OCI-LY3 (cell line): ENCODE data around the gene ABL2.

Source experiments
- H2AFZ ChIP-seq: fragments of 200-600, 300-600 bp; shearing (Covaris generic); 2 replicates; pipeline ENCODE4 v1.6.0; 2014; ENCODE audit warnings: antibody characterized with exemption, low read depth, low read length
- H3K27ac ChIP-seq: fragments of 200-600, 300-600 bp; sonication (generic); 2 replicates; pipeline ENCODE4 v1.5.1; 2014; ENCODE audit warnings: mild to moderate bottlenecking, low read length, moderate library complexity, mixed read lengths
- H3K27me3 ChIP-seq: fragments of 200-600, 300-600 bp; sonication (generic); 2 replicates; pipeline ENCODE4 v1.6.1; 2014; ENCODE audit warnings: low read depth, low read length, mixed read lengths
- H3K36me3 ChIP-seq: fragments of 200-600, 300-600 bp; sonication (generic); replicated peaks from 2 replicates; pipeline ENCODE3; 2014; ENCODE audit warnings: low read depth, low read length, mixed read lengths
- H3K4me1 ChIP-seq: fragments of 300-600, 200-600 bp; sonication (generic); 2 replicates; pipeline ENCODE4 v1.6.1; 2014; ENCODE audit warnings: low read length, mixed read lengths
- H3K4me2 ChIP-seq: fragments of 200-600, 300-600 bp; sonication (generic); 2 replicates; pipeline ENCODE4 v1.6.1; 2014; ENCODE audit warnings: low read length, mixed read lengths
- H3K4me3 ChIP-seq: fragments of 300-600, 200-600 bp; sonication (generic); 2 replicates; pipeline ENCODE4 v1.5.1; 2014; ENCODE audit warnings: antibody characterized with exemption, mild to moderate bottlenecking, low read length, moderate library complexity
- H3K79me2 ChIP-seq: fragments of 300-600, 200-600 bp; shearing (Covaris generic); 2 replicates; pipeline ENCODE4 v1.6.1; 2014; ENCODE audit warnings: mild to moderate bottlenecking, low read length, mixed read lengths
- H3K9ac ChIP-seq: fragments of 300-600, 200-600 bp; shearing (Covaris generic); 2 replicates; pipeline ENCODE4 v1.6.0; 2014; ENCODE audit warnings: mild to moderate bottlenecking, low read length, moderate library complexity
- H3K9me3 ChIP-seq: fragments of 200-600, 300-600 bp; shearing (Covaris generic); 2 replicates; pipeline ENCODE4 v1.6.1; 2014; ENCODE audit warnings: low read length, mixed read lengths; ENCODE audit not compliant: insufficient read depth
- H4K20me1 ChIP-seq: fragments of 200-600, 300-600 bp; sonication (generic); 2 replicates; pipeline ENCODE4 v1.6.1; 2016; ENCODE audit warnings: low read length, mixed read lengths; ENCODE audit not compliant: insufficient read depth
- EZH2phosphoT487 ChIP-seq: fragments of 200-600 bp; shearing (Covaris generic); IDR thresholded peaks from 2 replicates; pipeline ENCODE4 v1.6.1; 2018; ENCODE audit warnings: antibody characterized with exemption, mixed run types, low read depth
- TF ChIP-seq, protein P1 (sequence below): fragments of 200-600, 300-600 bp; sonication (generic); IDR thresholded peaks from 2 replicates; pipeline ENCODE4 v1.5.1; 2014; ENCODE audit warnings: antibody characterized with exemption, low read length, low read depth

Gene ABL2

DNA sequence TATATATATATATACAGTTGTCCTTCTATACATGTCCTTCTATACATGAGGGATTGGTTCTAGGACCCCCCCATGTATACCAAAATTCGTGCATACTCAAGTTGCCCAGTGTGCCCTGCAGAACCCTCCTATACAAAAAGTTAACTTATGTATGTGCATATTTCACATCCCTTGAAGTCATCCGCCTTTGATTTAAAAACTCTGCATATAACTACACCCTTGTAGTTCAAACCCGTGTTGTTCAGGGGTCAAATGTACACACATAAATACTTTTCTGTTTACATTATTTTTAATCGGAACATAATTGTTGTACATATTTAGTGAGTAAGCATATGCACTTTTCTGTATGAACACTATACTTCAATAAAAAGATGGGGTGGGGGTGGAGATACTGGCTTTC, 7.7 kb upstream of the ABL2 start:
- H3K27me3 ChIP-seq, result no peaks in the 10 kb centered on the region
- no peaks in the 10 kb centered on the region for H4K20me1 ChIP-seq
- no peak overlapping the region for H3K9ac ChIP-seq
- TF ChIP-seq, protein P1, sequence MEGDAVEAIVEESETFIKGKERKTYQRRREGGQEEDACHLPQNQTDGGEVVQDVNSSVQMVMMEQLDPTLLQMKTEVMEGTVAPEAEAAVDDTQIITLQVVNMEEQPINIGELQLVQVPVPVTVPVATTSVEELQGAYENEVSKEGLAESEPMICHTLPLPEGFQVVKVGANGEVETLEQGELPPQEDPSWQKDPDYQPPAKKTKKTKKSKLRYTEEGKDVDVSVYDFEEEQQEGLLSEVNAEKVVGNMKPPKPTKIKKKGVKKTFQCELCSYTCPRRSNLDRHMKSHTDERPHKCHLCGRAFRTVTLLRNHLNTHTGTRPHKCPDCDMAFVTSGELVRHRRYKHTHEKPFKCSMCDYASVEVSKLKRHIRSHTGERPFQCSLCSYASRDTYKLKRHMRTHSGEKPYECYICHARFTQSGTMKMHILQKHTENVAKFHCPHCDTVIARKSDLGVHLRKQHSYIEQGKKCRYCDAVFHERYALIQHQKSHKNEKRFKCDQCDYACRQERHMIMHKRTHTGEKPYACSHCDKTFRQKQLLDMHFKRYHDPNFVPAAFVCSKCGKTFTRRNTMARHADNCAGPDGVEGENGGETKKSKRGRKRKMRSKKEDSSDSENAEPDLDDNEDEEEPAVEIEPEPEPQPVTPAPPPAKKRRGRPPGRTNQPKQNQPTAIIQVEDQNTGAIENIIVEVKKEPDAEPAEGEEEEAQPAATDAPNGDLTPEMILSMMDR, result no peak
- no peak for TF ChIP-seq EZH2phosphoT487
- no peak overlapping the region for H2AFZ ChIP-seq
- no peaks in the 10 kb centered on the region for H3K79me2 ChIP-seq
- H3K4me2 ChIP-seq, result no peak overlapping the region
- no peak overlapping the region for H3K27ac ChIP-seq
- no peaks in the 10 kb centered on the region for H3K36me3 ChIP-seq
- H3K4me3 ChIP-seq, result no peak overlapping the region
- H3K9me3 ChIP-seq, result no peaks in the 10 kb centered on the region
- no peaks in the 10 kb centered on the region for H3K4me1 ChIP-seq

- H2AFZ ChIP-seq, result no peak overlapping the region
- H3K9me3 ChIP-seq, result no peaks in the 10 kb centered on the region
- no peak overlapping the region for H3K4me3 ChIP-seq
- H3K79me2 ChIP-seq, result no peaks in the 10 kb centered on the region
- no peaks in the 10 kb centered on the region for H4K20me1 ChIP-seq
- H3K27me3 ChIP-seq, result no peaks in the 10 kb centered on the region
- no peak overlapping the region for H3K9ac ChIP-seq
- TF ChIP-seq, protein P1, result no peak
- TF ChIP-seq EZH2phosphoT487, result no peak
- H3K36me3 ChIP-seq, result no peaks in the 10 kb centered on the region
- H3K4me2 ChIP-seq, result no peak overlapping the region
- H3K27ac ChIP-seq, result no peak overlapping the region
- H3K4me1 ChIP-seq, result peaks cover 9% of the 10 kb centered on the region
Observed at GRCh38 chr1:179234863-179235262, 5.4 kb upstream of the ABL2 start.

DNA sequence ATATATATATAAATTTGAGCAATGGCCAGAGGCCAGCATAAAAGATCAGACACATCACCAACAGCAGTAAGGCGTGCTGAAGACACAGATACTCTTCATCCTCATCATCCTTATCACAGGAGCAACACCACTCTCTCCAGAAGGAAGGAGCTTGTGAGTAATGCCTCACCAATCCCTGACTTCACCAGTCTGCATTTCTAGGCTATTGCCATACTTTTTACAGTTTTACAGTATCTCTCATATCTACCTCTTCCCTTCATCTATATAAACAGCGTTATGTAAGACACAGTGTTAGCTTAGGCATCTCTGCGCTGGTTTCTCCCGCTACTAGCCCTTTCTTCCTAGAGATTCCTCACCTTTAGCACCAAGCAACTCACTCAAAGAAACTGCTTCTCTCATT, 2.4 kb upstream of the ABL2 start:
- Histone ChIP-seq H3K4me2 (no peak overlapping the region), H3K27me3 (no peaks in the 10 kb centered on the region), H2AFZ (no peak overlapping the region), H3K36me3 (peaks cover 5% of the 10 kb centered on the region), H3K4me1 (peaks cover 16% of the 10 kb centered on the region), H3K27ac (no peak overlapping the region), H3K9me3 (no peaks in the 10 kb centered on the region), H3K79me2 (peaks cover 24% of the 10 kb centered on the region), H3K4me3 (no peak overlapping the region), H4K20me1 (0 out of 2 replicates have a peak, but pooled peaks cover 2% of the 10 kb centered on the region), H3K9ac (no peak overlapping the region)
- no peak for TF ChIP-seq EZH2phosphoT487
- TF ChIP-seq, protein P1, result no peak

DNA sequence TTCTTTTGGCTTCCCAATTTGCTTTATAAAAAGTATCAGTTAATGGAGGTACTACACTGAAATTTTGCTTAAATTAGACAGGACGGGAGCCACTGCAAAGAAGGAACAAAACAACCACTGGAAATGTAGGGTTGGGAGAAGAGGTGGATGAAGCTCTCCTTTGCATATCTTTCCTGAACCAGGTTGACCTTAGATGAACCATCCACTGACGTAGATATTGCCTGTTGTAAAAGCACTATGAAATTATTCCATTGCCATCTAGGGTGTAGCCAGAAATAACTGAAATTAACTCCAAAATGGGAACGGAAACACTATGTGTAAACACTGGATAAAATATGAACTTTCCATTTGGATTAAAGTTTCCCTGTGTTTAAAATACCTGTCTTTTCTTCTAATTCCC, 1.2 kb upstream of the ABL2 start:
- H3K9ac ChIP-seq, result no peak overlapping the region
- H3K9me3 ChIP-seq, result no peaks in the 10 kb centered on the region
- H3K4me3 ChIP-seq, result 0 out of 2 replicates have a peak overlapping the region, but pooled peaks have one; percentile 93
- H3K27ac ChIP-seq, result no peak overlapping the region
- H2AFZ ChIP-seq, result peak overlapping the region; percentile 99
- no peaks in the 10 kb centered on the region for H3K27me3 ChIP-seq
- TF ChIP-seq EZH2phosphoT487, result no peak
- TF ChIP-seq, protein P1, result no peak
- 0 out of 2 replicates have a peak, but pooled peaks cover 2% of the 10 kb centered on the region for H4K20me1 ChIP-seq
- H3K79me2 ChIP-seq, result peaks cover 35% of the 10 kb centered on the region
- peak overlapping the region; percentile 91; the same call in 1 of the 2 replicates for H3K4me2 ChIP-seq
- peaks cover 21% of the 10 kb centered on the region for H3K4me1 ChIP-seq
- peaks cover 8% of the 10 kb centered on the region for H3K36me3 ChIP-seq
